NOMO-1 (cell line): Measurements from ENCODE around the gene ZFYVE9.
"Not testable (repeated sequence)": the region's sequence is repeated elsewhere in the genome, so short reads cannot be mapped to it uniquely, and the experiment has no call there.

Experiments used
- DNase-seq, 2 experiments: peaks; one replicate each; lab custom pipeline; 2025; ENCODE audit not compliant: unreplicated experiment in 2 of 2; lab: John Stamatoyannopoulos, UW

Gene ZFYVE9

DNA sequence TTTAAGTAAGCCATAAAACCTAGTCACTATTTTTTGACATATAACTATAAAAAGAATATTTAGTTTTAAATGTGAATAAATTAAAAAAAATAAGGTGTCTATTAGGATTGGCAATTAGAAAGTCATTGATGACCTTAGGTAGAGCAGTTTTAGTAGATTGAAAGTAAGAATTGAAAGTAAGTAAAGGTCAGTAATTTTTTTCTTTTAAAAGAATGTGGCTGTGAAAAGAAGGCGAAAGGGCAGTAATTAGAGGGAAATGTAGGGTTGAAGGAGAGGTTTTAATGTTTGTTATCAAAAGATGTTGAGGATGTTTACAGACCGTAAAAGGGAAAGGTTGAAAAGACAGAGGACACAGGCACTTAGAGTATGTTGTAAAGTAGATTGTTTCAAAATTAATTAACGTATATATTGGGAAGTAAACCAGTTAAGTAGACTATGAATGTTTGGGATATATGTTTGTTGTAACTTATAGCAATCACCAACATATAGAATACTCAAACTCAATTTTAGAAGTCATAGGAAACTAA lies 41.0 kb downstream of the ZFYVE9 start:
- DNase-seq: no peak

DNA sequence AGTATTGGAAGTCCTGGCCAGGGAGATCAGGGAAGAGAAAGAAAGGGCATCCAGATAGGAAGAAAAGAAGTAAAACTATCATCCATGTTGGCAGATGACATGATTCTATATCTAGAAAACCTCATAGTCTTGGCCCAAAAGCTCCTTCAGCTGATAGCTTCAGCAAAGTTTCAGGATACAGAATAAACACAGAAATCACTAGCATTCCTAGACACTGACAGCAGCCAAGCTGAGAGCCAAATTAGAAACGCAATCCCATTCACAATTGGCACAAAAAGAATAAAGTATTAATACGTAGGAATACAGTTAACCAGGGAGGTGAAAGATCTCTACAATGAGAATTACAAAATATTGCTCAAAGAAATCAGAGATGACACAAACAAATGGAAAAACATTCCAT lies 44.6 kb downstream of the ZFYVE9 start:
- no peak for DNase-seq

DNA sequence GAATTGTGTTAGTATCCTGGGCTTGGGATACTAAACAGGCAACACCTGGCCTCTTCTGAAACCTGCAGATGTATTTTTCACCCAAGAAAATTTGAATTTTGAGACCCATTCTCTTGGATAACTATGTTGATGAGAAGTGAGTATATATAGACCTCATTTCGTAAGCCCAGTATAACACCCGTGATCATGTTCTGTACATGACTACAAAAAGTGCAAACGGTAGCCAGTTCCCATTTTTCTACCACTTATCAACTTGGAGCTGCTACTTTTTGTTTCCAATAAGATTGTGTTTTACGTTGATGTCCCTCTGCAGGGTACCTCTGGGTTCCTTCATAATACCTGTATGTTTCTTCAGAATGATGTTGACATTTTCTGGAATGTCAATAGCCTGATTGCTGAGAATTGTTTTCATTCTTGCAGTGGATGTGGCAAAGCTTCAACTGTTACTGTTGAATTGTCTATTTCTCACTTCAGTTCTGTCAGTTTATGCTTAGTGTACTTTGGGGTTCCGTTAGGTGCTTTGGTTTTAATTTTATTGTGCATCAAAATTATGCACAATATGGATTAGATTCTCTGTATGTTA lies 48.1 kb downstream of the ZFYVE9 start:
- peak; percentile 27 to 57 for DNase-seq

DNA sequence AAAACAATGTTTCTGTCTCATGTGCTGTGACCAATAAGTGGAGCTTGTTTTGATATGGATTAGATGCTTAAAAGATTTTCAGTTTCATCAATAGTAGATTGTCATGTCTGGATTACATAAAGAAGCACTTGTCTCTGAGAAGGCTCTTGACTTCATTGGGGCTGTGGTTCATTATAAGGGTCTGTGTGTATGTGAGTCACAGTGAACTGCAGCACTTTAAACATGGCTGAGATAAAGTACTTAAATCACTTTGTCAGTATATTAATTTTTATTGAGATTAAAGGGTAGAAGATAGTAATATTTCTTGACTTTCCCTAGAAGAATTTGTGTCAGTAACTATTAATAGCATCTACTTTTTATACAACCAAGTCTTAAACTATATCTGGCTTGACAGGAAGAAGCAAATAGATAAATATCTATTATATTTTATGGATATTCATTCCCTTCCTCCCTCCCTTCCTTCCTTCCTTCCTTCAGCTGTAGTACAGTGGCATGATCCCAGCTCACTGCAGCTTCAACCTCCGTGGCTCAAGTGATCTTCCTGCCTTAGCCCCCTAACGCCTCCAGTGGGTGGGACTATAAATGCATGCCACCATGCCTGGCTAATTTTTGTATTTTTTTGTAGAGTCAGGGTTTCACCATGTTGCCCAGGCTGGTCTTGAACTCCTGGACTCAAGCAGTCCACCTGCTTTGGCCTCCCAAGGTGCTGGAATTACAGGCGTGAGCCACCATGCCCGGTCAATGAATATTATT lies 48.8 kb downstream of the ZFYVE9 start:
- DNase-seq: no peak

DNA sequence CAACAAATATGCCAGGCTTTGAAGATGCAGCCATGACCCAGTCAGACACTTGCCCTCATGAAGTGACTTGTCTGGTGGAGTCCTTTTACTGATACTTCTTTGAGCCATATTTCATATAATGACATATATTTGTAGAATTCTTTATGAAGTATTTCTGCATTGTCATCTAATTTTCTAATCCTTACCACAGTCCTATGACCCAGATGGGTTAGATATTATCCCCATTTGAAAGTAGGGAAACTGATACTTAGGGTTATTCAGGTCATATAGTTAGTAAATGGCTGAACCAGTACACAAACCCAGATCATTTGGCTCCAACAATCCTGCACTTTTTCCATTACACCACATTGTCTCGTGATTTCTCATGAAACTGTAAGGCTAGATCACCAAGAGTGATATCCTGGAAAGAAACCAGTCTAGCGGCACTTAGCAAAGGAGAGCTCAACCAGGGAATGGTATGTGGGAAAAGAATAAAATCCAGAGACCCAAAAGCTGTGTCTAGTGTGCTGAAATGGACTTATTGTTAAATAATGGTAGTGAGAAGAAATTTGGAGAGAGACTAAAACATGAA lies 49.6 kb downstream of the ZFYVE9 start:
- DNase-seq: no peak

DNA sequence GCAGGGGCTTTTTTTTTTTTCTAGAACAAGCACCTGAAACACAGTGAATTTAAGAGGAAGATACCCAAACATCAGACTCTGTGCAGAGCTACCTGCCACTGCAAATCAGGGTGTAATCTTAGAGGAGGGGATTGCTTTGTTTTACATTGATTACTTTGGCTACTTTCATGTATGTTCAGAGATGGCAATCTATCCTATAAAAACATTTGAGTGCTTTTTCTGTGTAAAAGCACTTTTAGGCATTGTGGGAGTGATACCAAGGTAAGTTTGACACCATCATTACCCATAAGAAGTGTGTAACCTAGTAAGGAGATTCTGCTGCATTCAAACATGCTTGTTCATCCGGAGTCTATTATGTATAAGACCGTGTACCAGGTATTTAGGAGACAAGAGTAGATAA lies 50.1 kb downstream of the ZFYVE9 start:
- DNase-seq: no peak

DNA sequence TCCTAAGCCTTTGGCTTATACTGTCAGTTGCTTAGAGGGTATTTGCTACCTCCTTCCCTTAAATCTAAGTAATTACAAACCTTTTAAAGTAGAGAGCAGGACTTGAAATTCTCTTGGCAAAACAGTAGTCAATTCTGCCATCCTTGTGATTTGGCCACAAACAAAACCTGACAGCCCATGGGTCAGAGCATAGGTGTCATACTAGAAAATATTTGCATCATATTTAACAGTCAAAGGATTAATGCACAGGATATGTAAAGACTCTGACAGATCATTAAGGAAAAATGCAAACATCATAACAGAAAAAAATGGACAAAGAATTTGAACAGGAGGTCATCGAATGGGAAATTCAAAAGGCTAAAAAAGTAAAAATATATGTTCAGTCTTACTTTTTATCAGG lies 50.5 kb downstream of the ZFYVE9 start:
- DNase-seq: no peak

DNA sequence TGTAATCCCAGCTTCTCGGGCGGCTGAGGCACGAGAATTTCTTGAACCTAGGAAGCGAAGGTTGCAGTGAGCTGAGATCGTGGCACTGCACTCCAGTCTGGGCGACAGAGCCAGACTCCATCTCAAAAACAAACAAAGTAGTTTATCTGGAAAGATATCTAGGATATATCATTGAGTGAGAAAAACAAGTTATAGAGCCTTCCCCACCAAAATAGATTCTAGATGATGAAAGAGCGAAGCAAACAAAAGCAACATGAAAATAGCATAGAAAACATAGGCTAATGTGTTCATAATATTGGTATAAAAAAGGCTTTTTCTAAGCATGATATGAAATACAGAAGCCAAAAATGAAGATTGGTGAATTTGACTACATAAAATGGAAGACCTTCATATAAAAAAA lies 52.1 kb downstream of the ZFYVE9 start:
- no peak for DNase-seq

DNA sequence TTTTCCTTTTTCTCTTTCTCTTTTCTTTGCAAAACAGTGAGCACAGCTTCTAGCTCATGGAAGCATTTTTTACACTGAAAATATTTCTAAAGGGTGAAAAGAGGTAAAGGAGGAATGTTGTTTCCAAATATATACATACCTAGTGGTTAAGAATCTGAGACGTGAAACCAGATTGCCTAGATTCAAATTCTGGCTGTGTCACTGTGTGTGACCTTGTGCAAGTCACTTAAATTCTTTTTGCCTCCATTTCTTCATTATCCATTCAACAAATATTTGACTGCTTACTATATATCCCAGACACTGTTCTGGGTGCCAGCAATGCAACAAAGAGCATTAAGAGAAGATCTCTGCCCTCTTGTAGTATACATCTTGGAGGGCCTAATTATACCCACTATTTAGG lies 53.3 kb downstream of the ZFYVE9 start:
- no peak for DNase-seq

DNA sequence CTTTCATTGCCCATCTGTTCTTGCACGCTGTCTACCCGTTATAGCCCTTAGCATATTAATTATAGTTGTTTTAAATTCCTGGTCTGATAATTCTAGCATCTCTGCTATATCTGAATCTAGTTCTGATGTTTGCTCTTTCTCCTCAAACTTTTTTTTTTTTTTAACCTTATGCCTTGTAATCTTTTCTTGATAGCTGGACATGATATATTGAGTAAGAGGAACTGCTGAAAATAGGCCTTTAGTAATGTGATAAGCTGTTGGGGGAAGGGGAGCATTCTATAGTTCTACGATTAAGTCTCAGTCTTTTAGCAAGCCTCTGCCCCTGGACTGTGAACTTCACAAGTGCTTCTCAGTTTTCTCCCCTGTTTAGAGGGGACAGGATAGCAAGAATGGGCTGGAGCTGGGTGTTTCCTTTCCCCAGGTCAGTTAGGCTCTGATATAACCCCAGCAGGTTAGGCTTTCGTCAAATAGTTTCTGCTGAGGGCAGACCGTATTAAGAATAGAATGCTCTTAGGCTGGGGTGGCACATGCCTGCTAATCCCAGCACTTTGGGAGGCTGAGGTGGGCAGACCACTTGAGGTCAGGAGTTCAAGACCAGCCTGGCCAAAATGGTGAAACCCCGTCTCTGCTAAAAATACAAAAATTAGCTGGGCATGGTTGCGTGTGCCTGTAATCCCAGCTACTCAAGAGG lies 62.2 kb downstream of the ZFYVE9 start:
- DNase-seq: peak; percentile 26 to 62

DNA sequence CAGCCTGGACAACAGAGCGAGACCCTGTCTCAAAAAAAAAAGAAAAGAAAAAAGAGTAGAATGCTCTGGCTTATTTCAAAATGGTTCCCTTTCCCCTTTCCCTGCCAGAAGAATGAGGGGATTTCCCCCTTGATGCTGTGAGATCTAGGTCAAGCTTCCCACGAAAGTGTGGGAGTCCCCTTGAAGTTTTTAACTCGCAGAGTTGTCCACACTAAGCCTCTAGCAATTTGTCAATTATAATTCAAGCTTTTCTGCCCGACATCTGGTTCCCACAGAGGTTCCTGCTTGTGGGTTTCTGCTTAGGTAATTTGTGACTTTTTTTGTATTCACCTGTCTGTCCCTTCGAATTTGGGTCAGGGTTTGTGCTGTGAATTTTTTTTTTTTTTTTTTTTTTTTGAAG lies 62.8 kb downstream of the ZFYVE9 start:
- DNase-seq: no peak

DNA sequence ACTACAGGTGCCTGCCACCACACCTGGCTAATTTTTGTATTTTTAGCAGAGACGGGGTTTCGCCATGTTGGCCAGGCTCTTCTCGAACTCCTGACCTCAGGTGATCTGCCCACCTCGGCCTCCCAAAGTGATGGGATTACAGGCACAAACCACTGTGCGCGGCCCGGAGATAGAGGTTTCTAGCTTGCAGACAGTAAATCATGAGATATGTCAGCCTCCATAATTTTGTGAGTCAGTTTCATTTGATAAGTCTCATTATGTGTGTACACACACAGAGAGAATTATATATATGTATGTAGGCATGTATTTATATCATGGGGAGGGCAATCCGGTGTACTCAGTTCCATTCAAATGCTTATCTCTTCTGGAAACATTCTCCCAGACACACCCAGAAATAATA lies 64.8 kb downstream of the ZFYVE9 start:
- DNase-seq: not testable (repeated sequence)

DNA sequence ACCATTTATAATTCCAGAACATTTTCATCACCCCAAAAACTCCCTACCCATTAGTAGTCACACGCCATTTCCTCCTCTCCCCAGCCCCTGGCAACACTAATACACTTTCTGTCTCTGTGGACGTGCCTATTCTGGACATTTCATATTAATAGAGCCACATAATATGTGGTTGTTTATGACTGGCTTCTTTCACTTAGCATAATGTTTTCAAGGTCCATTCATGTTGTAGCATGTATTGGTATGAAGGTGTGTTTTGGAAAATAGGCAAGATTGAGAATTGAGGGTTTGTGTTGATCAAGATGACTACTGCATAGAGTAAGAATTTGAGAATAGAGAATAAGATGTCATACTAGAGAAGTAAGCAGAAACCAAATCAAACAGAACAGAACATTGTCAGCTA lies 67.5 kb downstream of the ZFYVE9 start:
- no peak for DNase-seq

DNA sequence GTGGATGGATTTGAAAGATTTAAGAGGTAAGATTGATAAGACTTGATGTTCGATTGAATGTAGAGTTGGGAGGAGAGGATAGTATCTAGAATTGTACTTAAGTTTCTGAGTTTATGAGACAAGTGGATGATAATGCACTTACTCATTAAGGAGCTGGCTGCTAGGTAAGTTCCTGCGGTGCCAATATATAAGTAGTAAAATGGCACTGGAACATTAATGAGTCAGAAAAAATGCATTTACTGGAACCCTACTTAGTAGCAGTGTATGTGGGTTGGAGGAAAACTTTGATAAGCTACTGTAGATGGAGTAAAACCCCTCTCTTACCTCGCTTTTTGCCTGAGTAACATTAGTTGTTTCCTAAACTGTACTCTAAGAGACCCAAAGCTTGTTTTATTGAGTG lies 68.2 kb downstream of the ZFYVE9 start:
- DNase-seq: no peak

DNA sequence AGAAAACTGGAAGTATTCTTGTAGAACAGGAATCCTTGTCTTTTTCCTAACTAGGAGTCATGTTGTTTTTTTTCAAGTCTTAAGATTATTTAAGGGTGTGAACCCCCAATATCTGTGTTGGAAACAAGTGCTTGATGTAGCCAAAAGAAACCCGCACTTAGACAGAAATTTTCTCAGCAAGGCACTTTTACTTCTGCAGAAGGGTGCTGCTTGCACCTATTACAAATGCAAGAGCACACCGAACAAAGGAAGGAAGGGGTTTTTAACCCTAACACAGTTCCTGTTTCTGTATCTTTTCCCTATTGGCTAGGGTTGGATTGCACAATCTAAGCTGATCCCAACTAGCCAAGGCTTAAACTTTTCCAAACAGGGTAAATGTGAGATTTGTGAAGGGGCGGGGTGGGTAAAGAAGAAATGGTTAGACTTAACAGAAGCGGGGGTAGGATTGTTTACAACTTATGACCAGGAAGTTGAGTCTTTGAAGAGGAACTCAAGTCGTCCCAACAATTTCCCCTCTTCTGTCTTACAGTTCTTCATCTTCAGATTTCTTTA lies 75.1 kb downstream of the ZFYVE9 start:
- no peak for DNase-seq

DNA sequence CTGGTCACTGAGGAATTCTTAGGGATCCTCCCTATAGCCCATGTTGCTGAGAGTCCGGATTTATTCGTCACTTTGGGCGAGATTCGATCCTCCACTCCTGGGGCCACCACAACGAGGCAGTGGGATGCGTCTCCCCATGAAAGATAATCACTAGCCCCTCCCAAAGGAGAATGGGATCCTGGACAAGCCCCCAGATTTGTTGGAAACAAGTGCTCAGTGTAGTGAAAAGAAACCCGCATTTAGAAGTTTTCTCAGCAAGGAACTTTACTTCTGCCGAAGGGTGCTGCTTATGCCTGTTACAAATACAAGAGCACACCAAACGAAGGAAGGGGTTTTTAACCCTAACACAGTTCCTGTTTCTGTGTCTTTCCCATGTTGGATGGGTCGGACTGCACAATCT lies 83.3 kb downstream of the ZFYVE9 start:
- no peak for DNase-seq

DNA sequence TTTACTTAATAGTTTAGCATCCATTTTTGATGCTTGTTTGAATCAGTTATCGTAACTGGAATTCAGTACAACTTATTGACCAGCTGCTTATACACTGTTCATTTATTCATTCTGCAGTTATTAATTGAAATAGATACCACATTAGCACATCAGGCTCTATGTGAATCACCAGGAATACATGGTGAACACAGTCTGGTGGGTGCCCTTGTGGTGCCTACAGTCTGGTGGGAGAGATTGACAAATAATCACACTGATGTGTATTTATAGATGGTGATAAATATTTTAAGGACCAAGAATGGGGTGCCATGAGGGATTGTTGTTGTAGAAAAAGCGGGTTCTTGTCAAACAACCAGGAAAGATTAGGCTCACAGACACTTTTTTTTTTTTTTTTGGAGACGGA lies 87.6 kb downstream of the ZFYVE9 start:
- no peak for DNase-seq

DNA sequence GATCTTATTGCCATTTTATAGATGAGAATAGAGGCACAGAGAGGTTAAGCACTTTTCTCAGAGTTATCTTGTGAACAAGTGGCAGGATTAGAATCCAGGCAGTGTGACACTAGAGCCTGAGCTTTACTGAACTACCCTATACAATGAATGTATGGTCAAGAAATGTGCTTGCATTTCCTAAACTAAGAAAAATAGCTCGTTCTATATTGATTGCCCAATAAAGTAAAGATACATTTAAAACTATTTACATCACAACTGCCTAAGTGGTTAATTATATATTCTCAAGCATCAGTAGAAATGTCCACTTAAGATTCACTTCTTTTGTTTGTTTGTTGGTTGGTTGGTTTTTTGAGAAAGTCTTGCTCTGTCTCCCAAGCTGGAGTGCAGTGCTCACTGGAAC lies 91.6 kb downstream of the ZFYVE9 start:
- no peak for DNase-seq

DNA sequence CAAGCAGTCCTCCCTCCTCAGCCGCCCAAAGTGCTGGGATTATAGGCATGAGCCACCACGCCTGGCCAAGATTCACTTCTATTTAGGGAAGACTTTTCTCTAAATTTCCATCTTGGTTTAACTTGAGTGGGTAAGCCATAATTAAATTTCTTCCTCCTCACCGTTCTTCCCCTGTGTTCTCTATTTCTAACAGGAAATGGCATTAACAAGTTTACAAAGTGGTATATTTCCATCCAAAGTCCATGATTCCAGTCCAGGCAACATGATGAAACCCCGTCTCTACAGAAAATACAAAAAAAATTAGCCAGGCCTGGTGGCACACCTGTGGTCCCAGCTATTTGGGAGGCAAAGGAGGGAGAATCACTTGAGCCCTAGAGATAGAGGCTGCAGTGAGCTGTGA lies 92.1 kb downstream of the ZFYVE9 start:
- DNase-seq: no peak

DNA sequence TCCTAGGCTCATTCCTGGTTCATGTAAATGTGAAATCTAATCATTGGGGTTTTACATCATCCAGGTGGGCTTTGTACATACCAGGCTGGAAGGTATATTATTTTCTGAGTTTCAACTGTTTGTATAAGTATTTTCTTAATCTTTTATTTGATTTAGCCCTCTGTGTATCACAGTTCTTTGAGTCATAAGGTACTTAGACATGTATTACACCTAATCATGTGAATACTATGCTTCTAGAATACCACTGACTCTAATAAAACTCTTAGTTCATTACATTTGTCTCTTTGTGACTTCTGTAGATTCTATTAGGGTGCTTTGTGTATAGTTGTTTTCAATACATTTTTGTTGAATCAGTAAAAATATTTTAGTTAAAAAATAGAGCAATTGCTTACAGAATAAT lies 92.8 kb downstream of the ZFYVE9 start:
- DNase-seq: no peak

DNA sequence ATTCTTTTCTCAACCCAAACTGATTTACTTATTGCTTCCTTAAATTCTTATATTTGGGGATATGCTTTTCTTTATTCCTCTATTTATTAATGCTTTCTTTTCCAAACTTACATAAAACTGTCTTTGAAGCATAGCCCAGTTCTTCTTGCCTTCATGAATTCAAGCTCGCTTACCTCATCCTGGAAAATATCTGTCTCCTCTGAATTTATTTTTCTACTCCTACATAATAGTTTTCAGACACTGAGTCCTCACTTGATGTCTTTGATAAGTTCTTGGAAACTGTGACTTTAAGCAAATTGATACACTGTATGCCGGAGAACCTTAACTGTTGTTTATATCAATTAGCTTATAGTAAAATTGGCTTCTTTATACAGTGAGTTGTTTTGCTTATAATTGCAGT lies 93.8 kb downstream of the ZFYVE9 start:
- no peak for DNase-seq
